ENCODE results near the gene WASF3. TPM values are rescaled to one million over a fixed set of nuclear protein-coding genes. Genes with fewer than 3 reads are reported as not detected.
A peak's percentile ranks its signal among the peaks of the same experiment; 100 is the strongest.

The WASF3 gene
- total RNA-seq, 2 experiments from 2014 or later = not detected

DNA sequence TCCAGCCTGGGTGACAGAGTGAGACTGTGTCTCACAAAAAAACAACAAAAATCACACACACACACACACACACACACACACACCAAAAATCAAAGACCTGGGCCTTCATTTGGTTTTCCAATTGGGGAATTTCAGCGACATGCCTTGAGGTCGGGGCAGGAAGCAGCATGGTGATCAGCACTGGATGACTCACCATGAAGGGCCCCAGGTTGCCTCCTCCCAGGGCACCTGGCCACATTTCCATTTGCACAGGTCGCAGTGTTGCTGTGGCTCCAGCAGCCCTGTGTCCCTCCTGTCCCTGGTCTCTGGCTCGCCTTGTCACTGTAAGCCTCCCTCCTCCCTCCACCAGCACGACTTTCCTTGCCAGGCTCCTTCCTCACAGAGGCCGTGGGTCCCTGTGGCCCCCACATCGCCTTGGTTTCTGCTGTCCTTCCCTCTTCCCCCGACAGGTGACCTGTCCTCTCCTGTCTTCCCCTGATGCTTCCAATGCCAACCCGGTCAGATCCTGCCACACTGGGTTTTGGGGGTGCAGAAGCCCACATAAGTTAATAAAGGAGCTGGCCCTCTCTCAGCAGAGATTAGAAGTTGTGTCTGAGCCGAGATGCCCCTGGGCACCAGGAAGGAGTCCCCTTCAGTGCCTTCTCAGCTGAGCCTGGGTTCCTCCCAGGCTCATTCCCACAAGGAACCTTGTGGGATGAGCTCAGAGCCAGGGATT, 136.4 kb downstream of the WASF3 start:
- POLR2A ChIA-PET = no interaction called here
- peaks cover 3% of the 10 kb centered on the region for H3K4me1 Mint-ChIP-seq
- H3K27ac Mint-ChIP-seq = no peak overlapping the region
- DNase-seq = no peak
- no peak overlapping the region for H3K4me3 Mint-ChIP-seq
- no peaks in the 10 kb centered on the region for H3K9me3 Mint-ChIP-seq
- no peaks in the 10 kb centered on the region for H3K36me3 Mint-ChIP-seq (ENCODE audit: low read depth)
- CTCF ChIA-PET = interaction anchor here (1.4 kb wide), 1 partner anchor 509 kb away, joined by 7 read pairs; no protein-coding TSS in a partner anchor
- H3K27me3 Mint-ChIP-seq = peaks cover 4% of the 10 kb centered on the region

- H3K9me3 Mint-ChIP-seq = no peaks in the 10 kb centered on the region
- peaks cover 3% of the 10 kb centered on the region for H3K4me1 Mint-ChIP-seq
- no peak for DNase-seq
- peaks cover 7% of the 10 kb centered on the region for H3K27me3 Mint-ChIP-seq
- ChIA-PET CTCF (interaction anchor here (1.4 kb wide), 1 partner anchor 510 kb away, joined by 7 read pairs; no protein-coding TSS in a partner anchor), POLR2A (no interaction called here)
- no peaks in the 10 kb centered on the region for H3K36me3 Mint-ChIP-seq (ENCODE audit: low read depth)
- no peak overlapping the region for H3K4me3 Mint-ChIP-seq
- no peak overlapping the region for H3K27ac Mint-ChIP-seq
Observed at GRCh38 chr13:26694609-26695359, 137.3 kb downstream of the WASF3 start.

GRCh38 chr13:26695360-26695705, 137.8 kb downstream of the WASF3 start:
- Mint-ChIP-seq H3K4me3 (no peak overlapping the region), H3K27ac (no peak overlapping the region), H3K27me3 (peaks cover 7% of the 10 kb centered on the region), H3K36me3 (ENCODE audit: low read depth) (no peaks in the 10 kb centered on the region), H3K4me1 (peaks cover 3% of the 10 kb centered on the region), H3K9me3 (no peaks in the 10 kb centered on the region)
- no peak for DNase-seq
- ChIA-PET CTCF (no interaction called here), POLR2A (no interaction called here)

DNA sequence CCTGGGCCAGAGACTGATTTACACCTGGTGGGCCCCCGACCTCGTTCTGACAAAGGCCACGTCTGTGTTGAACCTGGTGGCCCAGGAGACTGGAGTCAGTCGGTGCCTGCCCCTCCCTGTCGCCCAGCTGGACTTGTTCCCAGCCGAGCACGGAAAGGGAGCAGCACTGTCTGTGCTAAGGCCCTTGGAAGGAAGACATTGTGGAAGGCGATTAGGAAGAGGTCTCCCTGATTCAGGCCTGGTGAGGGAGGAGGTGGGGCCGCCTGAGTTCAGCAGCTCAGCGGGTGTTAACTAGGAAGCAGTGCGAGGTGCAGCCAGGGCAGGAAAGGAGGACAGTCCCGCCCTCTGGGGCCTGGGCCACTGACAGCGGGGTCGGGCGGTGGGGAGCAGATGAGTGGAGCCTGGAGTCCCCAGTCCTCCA, 138.4 kb downstream of the WASF3 start:
- DNase-seq = no peak
- CTCF ChIA-PET = interaction anchor here (1.0 to 1.6 kb wide), 3 partner anchors 12 to 511 kb away, joined by 5 to 10 read pairs (median 7); no protein-coding TSS in a partner anchor
- H3K4me1 Mint-ChIP-seq = peaks cover 3% of the 10 kb centered on the region
- no peaks in the 10 kb centered on the region for H3K36me3 Mint-ChIP-seq (ENCODE audit: low read depth)
- no peaks in the 10 kb centered on the region for H3K9me3 Mint-ChIP-seq
- H3K27ac Mint-ChIP-seq = no peak overlapping the region
- H3K4me3 Mint-ChIP-seq = no peak overlapping the region
- POLR2A ChIA-PET = no interaction called here
- H3K27me3 Mint-ChIP-seq = peaks cover 7% of the 10 kb centered on the region

DNA sequence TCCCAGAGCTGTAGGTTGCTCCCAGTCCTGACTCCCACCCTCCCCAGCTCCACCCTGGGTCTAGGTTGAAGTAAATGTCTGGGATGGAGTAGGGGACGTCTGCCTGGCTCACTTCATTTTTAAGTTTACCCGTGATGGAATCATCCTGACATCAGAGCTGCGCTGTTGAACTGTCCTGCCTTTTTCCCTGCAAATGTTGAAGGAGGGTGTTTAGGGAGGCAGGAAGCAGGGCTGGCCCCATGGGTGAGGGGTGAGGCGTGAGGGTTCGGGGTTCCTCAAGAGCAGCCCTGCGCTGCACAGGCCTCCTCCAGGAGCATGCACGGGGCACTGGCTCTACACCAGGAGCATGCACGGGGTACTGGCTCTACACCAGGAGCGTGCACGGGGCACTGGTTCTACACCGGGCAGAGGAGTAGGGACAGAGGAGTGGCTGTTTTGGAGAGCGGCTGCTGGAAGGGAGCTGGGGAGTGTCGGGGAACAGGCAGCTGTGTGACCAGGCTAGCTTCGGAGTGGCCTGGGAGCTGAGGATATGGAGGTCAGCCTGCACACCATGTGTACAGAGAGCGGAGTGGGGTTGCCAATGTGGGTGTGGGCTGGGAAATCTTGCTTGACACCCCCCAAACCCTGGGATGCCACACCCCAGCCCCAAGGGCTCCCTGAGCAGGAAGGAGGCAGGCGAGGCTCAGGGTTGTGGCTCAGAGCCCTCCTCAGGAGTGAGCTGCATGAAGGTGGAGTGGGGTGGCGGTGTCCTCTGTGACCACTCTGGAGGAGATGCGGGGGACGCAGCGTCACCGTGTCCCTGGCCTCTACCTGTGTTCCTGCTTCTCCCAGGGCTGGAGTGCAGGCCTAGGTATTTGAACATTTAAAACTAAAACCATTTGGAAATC, 139.8 kb downstream of the WASF3 start:
- H3K27me3 Mint-ChIP-seq = peaks cover 5% of the 10 kb centered on the region
- POLR2A ChIA-PET = no interaction called here
- H3K36me3 Mint-ChIP-seq (ENCODE audit: low read depth) = no peaks in the 10 kb centered on the region
- no peak overlapping the region for H3K27ac Mint-ChIP-seq
- H3K9me3 Mint-ChIP-seq = no peaks in the 10 kb centered on the region
- peaks cover 3% of the 10 kb centered on the region for H3K4me1 Mint-ChIP-seq
- DNase-seq = no peak
- CTCF ChIA-PET = interaction anchor here (1.0 to 1.6 kb wide), 4 partner anchors 14 to 1122 kb away, joined by 5 to 10 read pairs (median 6); no protein-coding TSS in a partner anchor
- no peak overlapping the region for H3K4me3 Mint-ChIP-seq

DNA sequence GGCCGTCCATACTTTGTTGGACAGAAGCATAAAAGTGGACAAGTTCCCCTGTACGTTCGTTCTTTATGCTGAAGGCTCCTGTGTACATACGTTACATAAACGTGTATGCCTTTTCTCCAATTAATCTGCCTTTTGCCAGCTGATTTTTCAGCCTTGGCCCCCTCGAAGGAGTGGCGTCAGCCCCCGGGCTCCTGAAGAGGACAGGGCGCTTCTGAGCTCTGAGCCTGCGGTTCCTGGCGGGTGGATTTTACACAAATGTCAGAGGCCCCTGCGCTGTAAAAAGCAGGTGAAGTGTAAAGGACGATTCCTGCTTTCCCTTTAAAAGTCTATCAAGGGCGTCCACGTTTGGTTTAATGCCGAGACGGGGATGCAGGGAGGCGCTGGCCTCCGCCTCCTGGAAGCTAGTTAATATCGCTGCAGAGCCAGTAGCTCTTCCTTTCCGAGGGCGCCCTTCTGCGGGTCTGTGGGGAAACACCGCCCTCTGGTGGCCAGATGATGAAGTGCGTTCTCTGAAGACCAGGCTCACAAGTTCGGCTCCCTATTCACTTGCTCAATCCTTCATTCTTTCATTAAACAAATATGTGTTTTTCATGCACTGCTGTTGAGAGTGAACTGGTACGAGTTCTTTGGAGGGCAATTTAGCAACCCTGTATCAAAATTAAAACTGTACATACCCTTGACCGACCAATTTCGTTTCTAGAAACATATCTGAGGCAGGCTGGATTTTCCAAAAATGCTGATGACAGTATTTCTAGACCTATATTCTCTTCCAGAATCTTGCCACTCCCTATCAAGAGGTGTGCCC, 141.1 kb downstream of the WASF3 start:
- Mint-ChIP-seq H3K27ac (no peak overlapping the region), H3K27me3 (peaks cover 12% of the 10 kb centered on the region), H3K4me1 (peaks cover 3% of the 10 kb centered on the region), H3K36me3 (ENCODE audit: low read depth) (no peaks in the 10 kb centered on the region), H3K4me3 (no peak overlapping the region), H3K9me3 (no peaks in the 10 kb centered on the region)
- POLR2A ChIA-PET = interaction anchor here (0.8 kb wide), 1 partner anchor 514 kb away, joined by 6 read pairs; no protein-coding TSS in a partner anchor
- DNase-seq = peak; percentile 80
- CTCF ChIA-PET = interaction anchor here (0.6 to 2.5 kb wide), 33 partner anchors 8 to 1124 kb away, joined by 3 to 84 read pairs (median 4); no protein-coding TSS in a partner anchor

- ChIA-PET POLR2A (no interaction called here), CTCF (interaction anchor here (1.0 to 2.5 kb wide), 11 partner anchors 15 to 1124 kb away, joined by 3 to 84 read pairs (median 7); no protein-coding TSS in a partner anchor)
- Mint-ChIP-seq H3K27ac (no peak overlapping the region), H3K4me3 (no peak overlapping the region), H3K9me3 (no peaks in the 10 kb centered on the region), H3K36me3 (ENCODE audit: low read depth) (no peaks in the 10 kb centered on the region), H3K4me1 (peaks cover 3% of the 10 kb centered on the region), H3K27me3 (peaks cover 12% of the 10 kb centered on the region)
- no peak for DNase-seq
Observed at GRCh38 chr13:26699197-26699490, 141.7 kb downstream of the WASF3 start.

- Mint-ChIP-seq H3K27ac (no peak overlapping the region), H3K27me3 (peaks cover 7% of the 10 kb centered on the region), H3K4me1 (no peaks in the 10 kb centered on the region), H3K9me3 (no peaks in the 10 kb centered on the region), H3K36me3 (ENCODE audit: low read depth) (no peaks in the 10 kb centered on the region), H3K4me3 (no peak overlapping the region)
- ChIA-PET CTCF (interaction anchor here (1.5 to 3.9 kb wide), 2 partner anchors 167 to 225 kb away, joined by 4 to 26 read pairs; no protein-coding TSS in a partner anchor), POLR2A (no interaction called here)
- DNase-seq = no peak
Observed at GRCh38 chr13:26705536-26705935, 148.1 kb downstream of the WASF3 start.

- Mint-ChIP-seq H3K27ac (no peak overlapping the region), H3K4me3 (no peak overlapping the region), H3K4me1 (no peaks in the 10 kb centered on the region), H3K36me3 (ENCODE audit: low read depth) (no peaks in the 10 kb centered on the region), H3K27me3 (peaks cover 7% of the 10 kb centered on the region), H3K9me3 (no peaks in the 10 kb centered on the region)
- POLR2A ChIA-PET = no interaction called here
- CTCF ChIA-PET = interaction anchor here (0.8 to 3.9 kb wide), 3 partner anchors 166 to 224 kb away, joined by 3 to 26 read pairs (median 4); no protein-coding TSS in a partner anchor
- DNase-seq = no peak
Observed at GRCh38 chr13:26706381-26706780, 148.9 kb downstream of the WASF3 start.

GRCh38 chr13:26707122-26708006, 149.9 kb downstream of the WASF3 start:
- peak; percentile 35 for DNase-seq
- Mint-ChIP-seq H3K36me3 (ENCODE audit: low read depth) (no peaks in the 10 kb centered on the region), H3K27me3 (peaks cover 7% of the 10 kb centered on the region), H3K27ac (no peak overlapping the region), H3K4me3 (no peak overlapping the region), H3K9me3 (no peaks in the 10 kb centered on the region), H3K4me1 (no peaks in the 10 kb centered on the region)
- POLR2A ChIA-PET = no interaction called here
- CTCF ChIA-PET = interaction anchor here (0.8 to 3.9 kb wide), 5 partner anchors 9 to 222 kb away, joined by 3 to 26 read pairs (median 4); no protein-coding TSS in a partner anchor

DNA sequence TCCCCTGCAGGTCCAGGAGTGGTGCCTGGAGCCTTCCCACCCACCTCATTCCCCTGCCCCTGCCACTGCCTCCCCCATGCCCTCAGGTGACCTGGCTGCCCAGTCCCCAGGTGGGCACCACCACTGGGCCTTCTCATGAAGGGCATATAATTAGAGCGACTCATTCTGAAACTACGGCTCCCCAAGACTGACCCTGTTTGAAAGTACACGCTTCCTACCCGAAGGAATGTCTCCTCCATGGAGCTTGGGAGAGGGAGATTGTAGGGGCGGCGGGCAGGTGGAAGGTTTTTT, 150.5 kb downstream of the WASF3 start:
- DNase-seq = no peak
- Mint-ChIP-seq H3K9me3 (peaks cover 3% of the 10 kb centered on the region), H3K27ac (no peak overlapping the region), H3K4me1 (no peaks in the 10 kb centered on the region), H3K4me3 (no peak overlapping the region), H3K27me3 (peaks cover 4% of the 10 kb centered on the region), H3K36me3 (ENCODE audit: low read depth) (no peaks in the 10 kb centered on the region)
- POLR2A ChIA-PET = no interaction called here
- CTCF ChIA-PET = interaction anchor here (1.5 to 3.9 kb wide), 3 partner anchors 164 to 222 kb away, joined by 4 to 26 read pairs (median 5); no protein-coding TSS in a partner anchor
